ENCODE measurements around the gene ZNF444.
"Not testable (repeated sequence)": the region's sequence is repeated elsewhere in the genome, so short reads cannot be mapped to it uniquely, and the experiment has no call there.

ZNF444 gene

DNA sequence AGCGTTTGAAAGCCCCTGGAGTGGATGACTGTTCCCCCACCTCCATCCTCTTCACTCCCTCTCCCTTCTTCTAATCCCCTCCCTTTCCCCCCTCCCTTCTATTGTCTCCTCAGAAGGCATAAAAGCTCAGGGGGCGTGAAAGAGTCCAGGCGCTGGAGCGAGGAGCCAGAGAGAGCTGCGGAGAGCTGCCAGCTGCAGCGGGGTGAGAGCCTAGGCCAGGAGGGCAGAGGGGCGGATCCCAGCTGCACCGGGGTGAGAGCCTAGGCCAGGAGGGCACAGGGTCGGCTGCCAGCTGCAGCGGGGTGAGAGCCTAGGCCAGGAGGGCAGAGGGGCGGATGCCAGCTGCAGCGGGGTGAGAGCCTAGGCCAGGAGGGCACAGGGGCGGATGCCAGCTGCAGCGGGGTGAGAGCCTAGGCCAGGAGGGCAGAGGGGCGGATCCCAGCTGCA lies 34.8 kb downstream of the ZNF444 start, which contains the start of gene GALP:
GALP (plus strand) TSS at position 148 of the 447 bp plus-strand sequence. CDS start 1,101 bp downstream, outside the sequence.
- not testable (repeated sequence) for H4K8ac ChIP-seq (ENCODE audit: low read depth, low read length); H3K27ac ChIP-seq (ENCODE audit: low read depth, low read length); H3K27me3 ChIP-seq (ENCODE audit: insufficient read depth, low read length, poor library complexity); H2BK120ac ChIP-seq (ENCODE audit: low read depth, low read length); H3K4me1 ChIP-seq (ENCODE audit: control insufficient read depth, low read depth, low read length); H3K4me3 ChIP-seq (ENCODE audit: low read length); H3K18ac ChIP-seq (ENCODE audit: low read length); H3K4ac ChIP-seq (ENCODE audit: low read depth, low read length); H3K9ac ChIP-seq (ENCODE audit: low read length); H3K79me1 ChIP-seq (ENCODE audit: low read length); H2AK5ac ChIP-seq (ENCODE audit: low read length); H3K36me3 ChIP-seq (ENCODE audit: control insufficient read depth, insufficient read depth, low read length); H2BK5ac ChIP-seq (ENCODE audit: low read length); DNase-seq; H2BK15ac ChIP-seq (replicated peaks; ENCODE audit: low read depth); H4K5ac ChIP-seq (ENCODE audit: low read length); H3K4me2 ChIP-seq (ENCODE audit: low read length); H3K23ac ChIP-seq (ENCODE audit: low read length); H3K79me2 ChIP-seq (ENCODE audit: control insufficient read depth, insufficient read depth, low read length); H3K56ac ChIP-seq (ENCODE audit: low read length)
- no CpG with 5 or more reads among the region's 15 CpGs for WGBS (ENCODE audit: extremely low coverage, insufficient coverage, low lambda C conversion rate)

DNA sequence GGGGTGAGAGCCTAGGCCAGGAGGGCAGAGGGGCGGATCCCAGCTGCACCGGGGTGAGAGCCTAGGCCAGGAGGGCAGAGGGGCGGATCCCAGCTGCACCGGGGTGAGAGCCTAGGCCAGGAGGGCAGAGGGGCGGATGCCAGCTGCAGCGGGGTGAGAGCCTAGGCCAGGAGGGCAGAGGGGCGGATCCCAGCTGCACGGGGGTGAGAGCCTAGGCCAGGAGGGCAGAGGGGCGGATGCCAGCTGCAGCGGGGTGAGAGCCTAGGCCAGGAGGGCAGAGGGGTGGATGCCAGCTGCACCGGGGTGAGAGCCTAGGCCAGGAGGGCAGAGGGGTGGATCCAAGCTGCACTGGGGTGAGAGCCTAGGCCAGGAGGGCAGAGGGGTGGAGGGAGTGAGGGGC lies 35.2 kb downstream of the ZNF444 start:
- not testable (repeated sequence) for H4K5ac ChIP-seq (ENCODE audit: low read length); H3K18ac ChIP-seq (ENCODE audit: low read length); H3K27me3 ChIP-seq (ENCODE audit: insufficient read depth, low read length, poor library complexity); H3K79me2 ChIP-seq (ENCODE audit: control insufficient read depth, insufficient read depth, low read length); H3K23ac ChIP-seq (ENCODE audit: low read length); H2BK120ac ChIP-seq (ENCODE audit: low read depth, low read length); H3K79me1 ChIP-seq (ENCODE audit: low read length); H2AK5ac ChIP-seq (ENCODE audit: low read length); H3K4me2 ChIP-seq (ENCODE audit: low read length); H3K36me3 ChIP-seq (ENCODE audit: control insufficient read depth, insufficient read depth, low read length); H4K8ac ChIP-seq (ENCODE audit: low read depth, low read length); H3K9ac ChIP-seq (ENCODE audit: low read length); H2BK15ac ChIP-seq (replicated peaks; ENCODE audit: low read depth); H3K27ac ChIP-seq (ENCODE audit: low read depth, low read length); H3K4me1 ChIP-seq (ENCODE audit: control insufficient read depth, low read depth, low read length); H3K4ac ChIP-seq (ENCODE audit: low read depth, low read length); DNase-seq; H3K4me3 ChIP-seq (ENCODE audit: low read length); H2BK5ac ChIP-seq (ENCODE audit: low read length); H3K56ac ChIP-seq (ENCODE audit: low read length)
- no CpG with 5 or more reads among the region's 11 CpGs for WGBS (ENCODE audit: extremely low coverage, insufficient coverage, low lambda C conversion rate)

- Histone ChIP-seq H3K4me1 (ENCODE audit: control insufficient read depth, low read depth, low read length) (no peaks in the 10 kb centered on the region), H2BK120ac (ENCODE audit: low read depth, low read length) (no peak overlapping the region), H3K27me3 (ENCODE audit: insufficient read depth, low read length, poor library complexity) (no peaks in the 10 kb centered on the region), H3K18ac (ENCODE audit: low read length) (no peak overlapping the region), H3K4me2 (ENCODE audit: low read length) (no peak overlapping the region), H3K4me3 (ENCODE audit: low read length) (no peak overlapping the region), H3K4ac (ENCODE audit: low read depth, low read length) (no peak overlapping the region), H3K36me3 (ENCODE audit: control insufficient read depth, insufficient read depth, low read length) (no peaks in the 10 kb centered on the region), H4K5ac (ENCODE audit: low read length) (no peak overlapping the region), H2BK5ac (ENCODE audit: low read length) (no peak overlapping the region), H2AK5ac (ENCODE audit: low read length) (no peak overlapping the region), H3K56ac (ENCODE audit: low read length) (no peak overlapping the region), H2BK15ac (replicated peaks; ENCODE audit: low read depth) (no peak overlapping the region), H3K27ac (ENCODE audit: low read depth, low read length) (no peak overlapping the region), H4K8ac (ENCODE audit: low read depth, low read length) (no peak overlapping the region), H3K79me1 (ENCODE audit: low read length) (no peaks in the 10 kb centered on the region), H3K9ac (ENCODE audit: low read length) (no peak overlapping the region), H3K23ac (ENCODE audit: low read length) (no peak overlapping the region), H3K79me2 (ENCODE audit: control insufficient read depth, insufficient read depth, low read length) (no peaks in the 10 kb centered on the region)
- no CpG with 5 or more reads among the region's 18 CpGs for WGBS (ENCODE audit: extremely low coverage, insufficient coverage, low lambda C conversion rate)
- no peak for DNase-seq
Observed at GRCh38 chr19:56176881-56177280, 35.8 kb downstream of the ZNF444 start.

DNA sequence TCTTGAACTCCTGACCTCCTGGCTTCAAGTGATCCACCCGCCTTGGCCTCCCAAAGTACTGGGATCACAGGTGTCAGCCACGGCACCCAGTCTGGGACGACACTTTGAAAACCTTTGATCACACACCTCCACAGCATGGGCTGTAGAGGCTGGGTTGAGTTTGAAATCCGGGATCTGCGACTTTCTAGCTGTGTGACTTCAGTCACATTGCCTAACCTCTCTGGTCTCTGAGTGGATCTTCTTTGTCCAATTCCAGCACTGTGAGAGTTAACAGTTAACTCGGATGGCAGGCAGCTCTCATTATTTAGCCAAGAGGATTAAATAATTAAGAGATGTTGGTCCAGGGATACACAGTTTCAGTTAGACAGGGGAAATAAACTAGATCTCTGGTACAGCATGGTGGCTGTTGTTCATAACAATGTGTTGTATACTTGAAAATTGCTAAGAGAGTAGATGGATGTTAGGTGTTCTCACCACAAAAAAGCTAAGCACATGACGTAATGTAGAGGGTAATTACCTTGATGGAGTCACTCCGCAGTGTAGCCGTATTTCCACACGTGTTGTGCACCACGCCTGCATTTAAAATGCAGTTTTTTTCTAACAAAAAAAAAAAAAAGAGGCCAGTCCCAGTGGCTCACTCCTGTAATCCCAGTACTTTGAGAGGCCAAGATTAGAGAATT lies 36.6 kb downstream of the ZNF444 start:
- Histone ChIP-seq H3K4ac (ENCODE audit: low read depth, low read length) (no peak overlapping the region), H3K4me1 (ENCODE audit: control insufficient read depth, low read depth, low read length) (no peaks in the 10 kb centered on the region), H3K79me2 (ENCODE audit: control insufficient read depth, insufficient read depth, low read length) (no peaks in the 10 kb centered on the region), H3K9ac (ENCODE audit: low read length) (no peak overlapping the region), H3K4me2 (ENCODE audit: low read length) (no peak overlapping the region), H3K56ac (ENCODE audit: low read length) (no peak overlapping the region), H4K5ac (ENCODE audit: low read length) (no peak overlapping the region), H2BK5ac (ENCODE audit: low read length) (no peak overlapping the region), H3K27me3 (ENCODE audit: insufficient read depth, low read length, poor library complexity) (no peaks in the 10 kb centered on the region), H2BK120ac (ENCODE audit: low read depth, low read length) (no peak overlapping the region), H3K23ac (ENCODE audit: low read length) (no peak overlapping the region), H3K79me1 (ENCODE audit: low read length) (no peaks in the 10 kb centered on the region), H3K4me3 (ENCODE audit: low read length) (no peak overlapping the region), H2AK5ac (ENCODE audit: low read length) (no peak overlapping the region), H4K8ac (ENCODE audit: low read depth, low read length) (no peak overlapping the region), H2BK15ac (replicated peaks; ENCODE audit: low read depth) (no peak overlapping the region), H3K27ac (ENCODE audit: low read depth, low read length) (no peak overlapping the region), H3K36me3 (ENCODE audit: control insufficient read depth, insufficient read depth, low read length) (no peaks in the 10 kb centered on the region), H3K18ac (ENCODE audit: low read length) (no peak overlapping the region)
- no peak for DNase-seq
- WGBS (ENCODE audit: extremely low coverage, insufficient coverage, low lambda C conversion rate), result no CpG with 5 or more reads among the region's 11 CpGs

DNA sequence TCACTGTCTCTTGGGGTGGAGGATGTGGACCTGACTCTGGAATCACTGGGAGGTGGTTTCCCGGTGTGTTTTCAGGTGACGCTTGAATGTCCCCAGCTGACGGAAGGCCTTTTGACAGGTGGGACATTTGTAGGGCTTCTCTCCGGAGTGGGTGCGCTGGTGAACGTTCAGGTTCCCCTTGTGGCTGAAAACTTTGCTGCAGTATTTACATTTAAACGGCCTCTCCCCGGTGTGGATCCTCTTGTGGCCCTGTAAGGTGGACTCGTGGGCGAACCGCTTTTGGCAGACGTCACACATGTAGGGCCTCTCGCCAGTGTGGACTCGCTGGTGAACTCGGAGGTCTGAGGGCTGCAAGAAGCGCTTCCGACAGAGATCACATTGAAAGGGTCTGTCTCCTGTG lies 48.7 kb downstream of the ZNF444 start:
- H2AK5ac ChIP-seq (ENCODE audit: low read length), result no peak overlapping the region
- H2BK15ac ChIP-seq (replicated peaks; ENCODE audit: low read depth), result no peak overlapping the region
- H3K23ac ChIP-seq (ENCODE audit: low read length), result no peak overlapping the region
- H4K8ac ChIP-seq (ENCODE audit: low read depth, low read length), result no peak overlapping the region
- no peak overlapping the region for H2BK120ac ChIP-seq (ENCODE audit: low read depth, low read length)
- no peaks in the 10 kb centered on the region for H3K79me1 ChIP-seq (ENCODE audit: low read length)
- no peaks in the 10 kb centered on the region for H3K27me3 ChIP-seq (ENCODE audit: insufficient read depth, low read length, poor library complexity)
- no peaks in the 10 kb centered on the region for H3K4me1 ChIP-seq (ENCODE audit: control insufficient read depth, low read depth, low read length)
- no peak overlapping the region for H3K9ac ChIP-seq (ENCODE audit: low read length)
- no peak overlapping the region for H3K4me2 ChIP-seq (ENCODE audit: low read length)
- no peak overlapping the region for H3K18ac ChIP-seq (ENCODE audit: low read length)
- H3K36me3 ChIP-seq (ENCODE audit: control insufficient read depth, insufficient read depth, low read length), result no peaks in the 10 kb centered on the region
- no peak overlapping the region for H3K4ac ChIP-seq (ENCODE audit: low read depth, low read length)
- H3K79me2 ChIP-seq (ENCODE audit: control insufficient read depth, insufficient read depth, low read length), result no peaks in the 10 kb centered on the region
- no peak overlapping the region for H2BK5ac ChIP-seq (ENCODE audit: low read length)
- H3K56ac ChIP-seq (ENCODE audit: low read length), result no peak overlapping the region
- DNase-seq, result peak; percentile 11
- no peak overlapping the region for H3K27ac ChIP-seq (ENCODE audit: low read depth, low read length)
- WGBS (ENCODE audit: extremely low coverage, insufficient coverage, low lambda C conversion rate), result no CpG with 5 or more reads among the region's 17 CpGs
- no peak overlapping the region for H3K4me3 ChIP-seq (ENCODE audit: low read length)
- H4K5ac ChIP-seq (ENCODE audit: low read length), result no peak overlapping the region

- H3K4me1 ChIP-seq (ENCODE audit: control insufficient read depth, low read depth, low read length), result no peaks in the 10 kb centered on the region
- H2BK15ac ChIP-seq (replicated peaks; ENCODE audit: low read depth), result no peak overlapping the region
- H3K9ac ChIP-seq (ENCODE audit: low read length), result no peak overlapping the region
- no CpG with 5 or more reads among the region's 7 CpGs for WGBS (ENCODE audit: extremely low coverage, insufficient coverage, low lambda C conversion rate)
- no peak overlapping the region for H2BK120ac ChIP-seq (ENCODE audit: low read depth, low read length)
- no peak overlapping the region for H3K4me3 ChIP-seq (ENCODE audit: low read length)
- H3K56ac ChIP-seq (ENCODE audit: low read length), result no peak overlapping the region
- H2AK5ac ChIP-seq (ENCODE audit: low read length), result no peak overlapping the region
- no peak overlapping the region for H4K5ac ChIP-seq (ENCODE audit: low read length)
- no peak overlapping the region for H3K4me2 ChIP-seq (ENCODE audit: low read length)
- H3K23ac ChIP-seq (ENCODE audit: low read length), result no peak overlapping the region
- H3K79me2 ChIP-seq (ENCODE audit: control insufficient read depth, insufficient read depth, low read length), result no peaks in the 10 kb centered on the region
- H2BK5ac ChIP-seq (ENCODE audit: low read length), result no peak overlapping the region
- no peak overlapping the region for H3K27ac ChIP-seq (ENCODE audit: low read depth, low read length)
- H3K18ac ChIP-seq (ENCODE audit: low read length), result no peak overlapping the region
- DNase-seq, result peak; percentile 3
- H3K79me1 ChIP-seq (ENCODE audit: low read length), result no peaks in the 10 kb centered on the region
- H4K8ac ChIP-seq (ENCODE audit: low read depth, low read length), result no peak overlapping the region
- H3K36me3 ChIP-seq (ENCODE audit: control insufficient read depth, insufficient read depth, low read length), result no peaks in the 10 kb centered on the region
- H3K27me3 ChIP-seq (ENCODE audit: insufficient read depth, low read length, poor library complexity), result no peaks in the 10 kb centered on the region
- no peak overlapping the region for H3K4ac ChIP-seq (ENCODE audit: low read depth, low read length)
Observed at GRCh38 chr19:56191115-56191514, 50.0 kb downstream of the ZNF444 start.
